ENCODE measurements around the gene SLC8B1.

Gene SLC8B1

GRCh38 chr12:113372371-113372770 lies 37.5 kb upstream of the SLC8B1 start:
- no peak for TF ChIP-seq CTCF (conservative IDR thresholded peaks at IDR 0.05)

GRCh38 chr12:113371808-113372207 lies 36.9 kb upstream of the SLC8B1 start:
- no peak for TF ChIP-seq CTCF (conservative IDR thresholded peaks at IDR 0.05)
- no peak overlapping the region for H3K27ac ChIP-seq

More at GRCh38 chr12:113372371-113372770, 37.5 kb upstream of the SLC8B1 start:
- H3K27ac ChIP-seq = no peak overlapping the region

- no peak overlapping the region for H3K27ac ChIP-seq
- no peak for TF ChIP-seq CTCF (conservative IDR thresholded peaks at IDR 0.05)
These were observed 36.2 kb upstream of the SLC8B1 start for GRCh38 chr12:113370923-113371682.

DNA sequence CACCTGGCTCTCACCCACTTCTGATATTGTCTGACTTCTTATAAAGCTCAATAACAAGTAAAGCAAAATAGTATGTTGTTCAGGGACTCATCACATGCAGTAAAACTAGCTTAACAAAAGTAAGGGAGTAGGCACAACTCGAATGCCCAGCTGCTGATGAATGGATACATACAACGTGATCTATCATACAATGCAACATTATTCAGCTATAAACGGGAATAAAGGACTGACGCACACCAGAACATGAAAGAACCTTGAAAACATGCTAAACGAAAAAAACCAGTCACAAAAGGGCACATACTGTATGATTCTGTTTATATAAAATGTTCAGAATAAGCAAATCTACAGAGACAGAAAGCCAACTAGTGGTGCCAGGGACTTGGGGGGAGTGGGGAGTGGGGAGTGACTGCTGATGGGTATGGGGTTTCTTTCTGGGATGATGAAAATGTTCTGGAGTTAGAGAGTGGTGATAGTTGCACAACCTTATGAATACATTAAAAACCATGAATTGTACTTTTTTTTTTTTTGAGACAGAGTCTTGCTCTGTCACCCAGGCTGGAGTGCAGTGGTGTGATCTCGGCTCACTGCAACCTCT lies 34.6 kb upstream of the SLC8B1 start:
- TF ChIP-seq CTCF (conservative IDR thresholded peaks at IDR 0.05) = no peak
- H3K27ac ChIP-seq = no peak overlapping the region

DNA sequence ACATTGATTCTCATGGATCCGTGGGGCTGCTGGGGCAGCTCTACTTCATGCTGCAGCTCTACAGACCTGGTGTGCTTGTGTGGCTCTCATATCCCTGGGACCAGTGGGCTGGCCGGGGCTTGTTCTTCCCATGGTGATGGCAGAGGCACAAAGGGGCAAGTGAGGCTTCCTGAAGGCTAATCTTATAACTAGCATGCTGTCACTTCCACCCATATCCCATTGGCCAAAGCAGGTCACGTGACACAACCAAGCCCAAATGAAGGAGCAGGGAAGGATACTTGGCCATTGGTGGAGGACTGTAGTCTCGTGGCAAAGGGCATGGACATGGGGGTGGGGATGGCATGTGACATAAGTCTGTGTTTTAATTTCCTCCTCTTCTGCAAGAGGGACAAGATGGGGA lies 33.4 kb upstream of the SLC8B1 start:
- TF ChIP-seq CTCF (conservative IDR thresholded peaks at IDR 0.05) = no peak
- no peak overlapping the region for H3K27ac ChIP-seq

DNA sequence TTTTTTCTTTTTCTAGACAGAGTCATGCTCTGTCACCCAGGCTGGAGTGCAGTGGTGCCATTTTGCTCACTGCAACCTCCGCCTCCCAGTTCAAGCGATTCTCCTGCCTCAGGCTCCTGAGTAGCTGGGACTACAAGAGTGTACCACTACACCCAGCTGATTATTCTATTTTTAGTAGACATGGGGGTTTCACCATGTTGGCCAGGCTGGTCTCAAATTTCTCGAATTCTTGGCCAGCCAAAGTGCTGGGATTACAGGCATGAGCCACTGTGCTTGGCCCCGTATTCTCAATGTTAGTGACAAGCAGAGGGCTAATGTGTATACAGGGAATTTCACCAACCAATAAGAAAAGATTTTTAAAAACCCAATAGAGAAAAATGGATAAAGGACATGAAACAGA lies 31.9 kb upstream of the SLC8B1 start:
- no peak overlapping the region for H3K27ac ChIP-seq
- TF ChIP-seq CTCF (conservative IDR thresholded peaks at IDR 0.05) = no peak

- H3K27ac ChIP-seq = no peak overlapping the region
- no peak for TF ChIP-seq CTCF (conservative IDR thresholded peaks at IDR 0.05)
These were observed 30.9 kb upstream of the SLC8B1 start for GRCh38 chr12:113365639-113366395.
